OCI-M1 (cell line): Measurements from ENCODE around the gene MYOM1.

ENCODE experiments used
- DNase-seq: peaks from one replicate; lab custom pipeline; 2025; lab: John Stamatoyannopoulos, UW

Gene MYOM1

DNA sequence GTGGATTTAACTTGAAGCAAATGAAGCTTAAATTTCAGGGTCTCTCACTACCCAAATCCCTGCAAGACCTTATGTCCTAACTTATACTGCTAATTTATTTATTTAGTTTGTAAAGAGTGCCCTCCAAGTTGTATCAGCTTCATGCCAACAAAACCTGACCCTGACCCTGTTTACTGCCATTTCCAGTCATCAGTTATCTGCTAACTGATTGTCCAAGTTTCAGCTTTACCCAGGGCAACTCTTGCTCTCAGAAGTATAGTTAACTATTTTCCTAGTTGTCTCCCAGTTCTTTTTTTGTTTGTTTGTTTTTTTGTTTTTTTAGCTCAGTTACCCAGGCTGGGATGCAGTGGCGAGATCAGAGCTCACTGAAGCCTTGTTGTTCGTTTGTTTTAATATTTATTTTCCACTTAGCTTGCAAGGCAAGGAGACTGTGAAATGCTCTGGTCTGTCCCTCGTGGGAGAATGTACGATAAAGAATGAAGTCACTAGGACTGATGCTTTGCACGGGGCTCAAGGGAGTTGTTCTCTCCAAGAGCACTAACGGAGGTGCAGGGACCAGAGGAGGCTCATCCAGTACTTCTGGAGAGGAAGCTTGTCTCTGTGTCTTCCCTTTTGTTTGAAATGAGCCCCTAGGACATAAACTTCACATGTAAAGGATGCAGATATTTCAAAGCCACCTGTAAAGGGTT is 35.3 kb downstream of the MYOM1 start:
- no peak for DNase-seq

DNA sequence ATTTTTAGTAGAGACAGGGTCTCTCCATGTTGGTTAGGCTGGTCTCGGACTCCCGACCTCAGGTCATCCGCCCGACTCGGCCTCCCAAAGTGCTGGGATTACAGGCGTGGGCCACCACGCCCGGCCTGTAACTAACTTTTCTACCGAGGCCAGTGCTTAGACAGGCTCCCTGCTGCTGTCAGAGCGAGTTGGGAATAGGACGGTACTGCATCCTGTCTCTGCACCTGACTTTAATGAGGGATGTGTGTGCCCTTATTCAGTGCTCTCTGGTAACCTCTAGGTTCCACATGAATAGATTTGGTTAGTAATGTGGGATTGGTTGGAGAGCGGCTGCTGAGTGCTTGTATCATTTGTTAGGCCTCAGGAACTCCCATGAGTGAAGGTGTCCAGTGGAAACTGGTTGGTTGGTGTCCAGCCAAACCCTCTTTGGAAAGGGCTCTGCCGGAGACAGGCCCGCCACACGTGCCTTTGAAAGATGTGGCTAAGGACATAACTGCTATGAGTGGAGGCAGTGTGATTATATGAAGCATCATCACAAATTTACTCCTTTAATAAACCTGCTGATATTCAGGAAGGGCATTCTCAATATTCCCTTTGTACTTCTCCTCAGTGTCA is 36.6 kb downstream of the MYOM1 start:
- no peak for DNase-seq

DNA sequence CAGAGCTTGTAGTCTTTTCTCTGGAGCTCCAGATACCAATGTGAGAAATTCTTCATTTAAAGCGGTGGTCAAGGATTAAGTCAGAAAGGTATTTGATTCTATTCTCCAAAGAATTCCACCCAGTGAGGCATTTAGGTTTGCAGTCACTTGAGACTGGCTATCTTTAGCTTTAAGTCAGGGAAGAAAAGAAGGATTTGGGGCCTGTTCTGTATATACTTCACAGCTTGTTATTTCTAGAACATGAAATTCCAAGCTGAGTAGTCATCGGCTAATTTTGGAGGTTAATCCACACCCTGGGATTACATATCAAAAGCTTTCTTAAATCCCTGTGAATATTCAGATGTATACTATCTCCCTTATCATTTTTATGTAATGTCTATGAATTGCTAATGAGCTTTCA is 39.4 kb downstream of the MYOM1 start:
- no peak for DNase-seq

DNA sequence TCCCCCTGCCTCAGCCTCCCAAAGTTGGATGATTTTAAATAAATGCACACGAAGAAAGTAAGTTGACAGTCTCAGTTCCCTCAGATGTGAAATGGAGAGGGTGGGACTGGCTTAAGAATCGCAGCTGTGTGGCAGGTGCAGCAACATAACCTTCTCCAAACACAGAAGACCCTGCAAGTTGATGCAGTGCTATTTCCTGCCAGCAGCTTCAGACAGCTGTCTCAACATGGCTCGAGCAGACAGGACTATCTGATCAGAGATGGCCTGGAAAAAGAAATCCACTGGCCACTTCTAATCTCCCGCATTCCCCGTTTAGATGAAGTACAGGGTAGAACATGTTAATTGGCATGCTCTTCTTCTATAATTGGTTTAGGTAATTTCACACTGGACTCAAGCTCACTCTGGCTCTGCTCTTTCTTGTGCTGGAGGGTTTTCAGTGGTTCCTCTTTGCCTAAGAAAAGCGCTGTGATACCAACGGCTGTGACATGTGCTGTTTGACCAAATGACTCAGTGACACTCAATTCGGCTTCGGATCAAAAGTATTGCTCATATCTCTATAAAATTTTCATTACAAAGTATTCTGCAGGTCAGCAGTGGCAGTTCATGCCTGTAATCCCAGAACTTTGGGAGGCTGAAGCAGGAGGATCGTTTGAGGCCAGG is 40.2 kb downstream of the MYOM1 start:
- peak; percentile 75 for DNase-seq

DNA sequence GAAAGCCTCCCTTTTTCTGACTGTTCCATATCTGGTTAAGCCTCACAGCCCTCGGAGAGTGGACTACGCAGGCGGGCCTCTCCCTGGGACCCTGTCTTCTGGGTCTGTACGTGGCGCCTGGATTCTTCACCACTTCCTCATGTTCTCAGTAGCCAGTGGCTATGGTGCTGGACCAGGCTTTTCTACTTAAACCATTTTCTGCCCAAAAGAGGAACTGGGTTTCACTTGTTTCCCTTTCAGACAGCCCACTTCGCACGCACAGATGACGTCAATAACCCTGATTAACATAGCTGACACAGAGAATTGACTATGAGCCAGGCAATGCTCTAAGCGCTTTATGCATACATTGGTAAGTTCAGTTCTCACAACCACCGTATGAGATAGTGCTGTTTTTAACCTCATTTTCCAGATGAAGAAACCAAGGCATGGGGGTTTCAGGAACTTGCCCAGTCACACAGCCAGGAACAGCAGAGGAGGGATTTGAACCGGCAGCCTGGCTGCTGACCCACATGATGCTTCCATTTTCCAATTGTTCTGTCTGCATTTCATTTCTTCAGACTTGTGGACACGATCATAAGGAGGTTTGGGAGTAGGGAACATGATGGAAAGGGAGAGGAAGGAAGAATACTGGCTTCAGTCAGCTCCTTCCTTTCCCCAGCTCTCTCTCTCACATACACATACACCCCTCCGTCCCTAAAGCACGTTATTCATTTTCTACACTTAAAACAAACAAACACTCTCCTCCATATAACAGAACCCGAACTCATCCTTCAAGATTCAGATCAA is 41.7 kb downstream of the MYOM1 start:
- DNase-seq: peak; percentile 99

GRCh38 chr18:3175195-3175758 is 44.5 kb downstream of the MYOM1 start:
- DNase-seq: no peak

DNA sequence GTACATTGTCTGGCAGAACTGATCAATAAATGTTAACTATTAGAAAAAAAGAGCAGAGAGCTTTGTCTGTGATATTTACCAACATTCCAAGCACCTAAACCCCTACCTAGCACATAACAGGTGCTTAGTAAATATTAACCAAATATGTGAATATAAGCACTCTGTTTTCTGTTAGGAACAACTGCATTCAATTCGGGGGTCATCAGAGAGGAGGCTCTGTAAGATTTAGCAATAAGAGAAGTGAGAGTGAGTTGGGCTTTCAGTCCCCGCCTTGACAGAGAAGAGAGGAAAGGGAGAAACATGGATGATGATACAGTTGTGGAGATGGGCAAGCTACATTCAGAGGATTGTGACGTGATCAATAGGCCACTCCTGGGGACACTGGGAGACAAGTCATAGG is 47.7 kb downstream of the MYOM1 start:
- no peak for DNase-seq

DNA sequence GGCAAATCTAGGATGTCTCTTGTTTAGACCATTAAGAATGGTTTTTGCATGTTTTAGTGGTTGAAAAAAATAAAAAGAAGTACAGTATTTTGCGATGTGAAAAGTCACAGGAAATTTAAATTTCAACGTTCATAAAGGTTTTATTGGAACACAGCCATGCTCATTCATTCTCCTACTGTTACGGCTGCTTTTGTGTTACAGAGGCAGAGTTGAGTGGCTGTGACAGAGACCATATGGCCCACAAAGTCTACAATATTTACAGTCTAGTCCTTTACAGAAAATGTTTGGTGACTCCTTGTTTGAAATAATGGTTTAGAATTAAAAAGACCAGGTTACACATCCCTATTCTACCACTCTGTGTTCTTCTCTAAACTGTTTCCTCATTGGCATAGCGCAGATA is 48.1 kb downstream of the MYOM1 start:
- no peak for DNase-seq

- no peak for DNase-seq
Measured at GRCh38 chr18:3170441-3171161, 49.2 kb downstream of the MYOM1 start.

DNA sequence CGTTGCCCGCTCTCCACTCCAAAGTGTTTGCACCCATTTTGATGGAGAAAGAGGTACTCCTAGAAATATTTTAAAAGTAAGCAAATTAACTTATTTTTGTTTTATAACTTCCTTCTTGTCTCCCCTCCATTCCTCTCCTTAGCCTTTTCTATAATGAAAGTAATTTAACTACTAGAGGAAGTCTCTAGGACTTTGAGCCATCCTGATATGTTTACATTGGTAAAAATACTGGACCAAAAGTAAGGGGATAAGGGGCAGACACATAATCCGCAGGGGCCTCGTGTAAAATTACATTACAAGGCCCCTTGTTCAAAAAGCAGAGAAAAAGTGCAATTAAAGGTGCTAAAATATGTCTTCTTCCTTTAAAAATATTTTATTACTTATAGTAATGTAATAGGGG is 55.4 kb downstream of the MYOM1 start:
- no peak for DNase-seq

- no peak for DNase-seq
Measured at GRCh38 chr18:3163968-3164367, 55.8 kb downstream of the MYOM1 start.

GRCh38 chr18:3162181-3162580 is 57.6 kb downstream of the MYOM1 start:
- peak; percentile 61 for DNase-seq

DNA sequence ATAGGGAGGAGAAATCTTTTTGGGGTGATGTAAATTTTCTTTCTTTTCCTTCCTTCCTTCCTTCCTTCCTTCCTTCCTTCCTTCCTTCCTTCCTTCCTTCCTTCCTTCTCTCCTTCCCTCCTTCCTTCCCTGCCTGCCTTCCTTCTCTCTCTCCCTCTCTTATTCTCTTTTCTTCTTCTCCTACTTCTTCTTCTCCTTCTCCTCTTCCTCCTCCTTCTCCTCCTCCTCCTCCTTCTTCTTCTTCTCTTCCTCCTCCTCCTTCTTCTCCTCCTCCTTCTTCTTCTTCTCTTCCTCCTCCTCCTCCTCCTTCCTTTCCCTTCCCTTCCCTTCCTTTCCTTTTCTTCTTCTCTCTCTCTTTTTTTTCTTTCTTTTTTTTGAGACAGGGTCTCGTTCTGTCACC is 59.9 kb downstream of the MYOM1 start:
- no peak for DNase-seq

GRCh38 chr18:3157606-3158005 is 62.2 kb downstream of the MYOM1 start:
- DNase-seq: no peak

GRCh38 chr18:3157086-3157485 is 62.7 kb downstream of the MYOM1 start:
- DNase-seq: no peak

- DNase-seq: peak; percentile 37
Measured at GRCh38 chr18:3156325-3156640, 63.5 kb downstream of the MYOM1 start.

- DNase-seq: no peak
Measured at GRCh38 chr18:3154214-3154613, 65.6 kb downstream of the MYOM1 start.

DNA sequence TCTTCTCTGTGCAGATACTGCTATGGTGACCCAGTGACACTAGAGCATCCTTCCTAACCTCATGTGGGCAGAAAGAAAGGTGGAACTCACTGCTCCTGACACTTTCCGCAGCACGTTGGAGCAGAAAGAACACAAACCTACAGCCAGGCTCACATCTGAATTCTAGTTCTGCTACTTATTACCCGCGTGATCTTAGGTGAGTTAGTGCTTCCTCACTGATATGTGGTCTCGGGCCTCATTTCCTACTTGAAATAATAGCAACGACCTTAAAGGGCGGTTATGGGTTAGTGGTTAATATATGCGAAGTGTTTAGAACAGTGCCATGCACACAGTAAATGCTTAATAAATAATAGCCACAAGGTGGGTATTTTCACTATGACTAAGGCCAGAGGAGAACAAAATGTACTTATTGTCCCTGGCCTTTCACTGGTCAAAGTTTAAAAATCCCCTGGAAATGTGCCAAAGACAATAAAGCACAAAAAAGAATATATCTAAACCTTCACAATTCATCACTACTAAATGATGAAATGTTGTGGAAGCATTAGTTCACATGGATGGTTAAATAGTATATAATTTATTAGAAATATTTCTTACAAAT is 66.6 kb downstream of the MYOM1 start:
- no peak for DNase-seq

DNA sequence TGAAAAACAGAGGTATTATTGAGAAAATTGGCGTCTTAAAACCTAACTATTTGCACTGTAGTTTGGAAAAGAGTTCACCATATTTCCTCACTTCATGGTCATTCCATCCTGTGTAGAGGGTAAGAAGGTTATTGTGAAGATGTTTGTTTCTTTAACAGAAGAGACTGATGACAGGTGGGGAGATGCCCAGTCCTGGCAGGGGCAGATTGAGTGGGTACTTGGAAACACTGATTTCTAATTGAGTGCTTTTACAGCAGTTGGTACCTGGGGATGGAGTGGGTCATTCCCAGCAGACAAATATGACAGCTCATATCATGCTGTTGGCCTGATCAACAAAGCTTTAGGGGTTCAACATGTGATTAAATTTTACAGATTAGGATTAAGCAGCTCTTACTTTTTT is 67.5 kb downstream of the MYOM1 start:
- no peak for DNase-seq

- peak; percentile 75 for DNase-seq
Measured at GRCh38 chr18:3151399-3152264, 68.1 kb downstream of the MYOM1 start.
